A549 (cell line): ENCODE data around the gene CCDC97. TPM values are rescaled to one million over a fixed set of nuclear protein-coding genes. Genes with fewer than 3 reads are reported as not detected.

Experiments used
- ATAC-seq, 2 experiments: fragments of 200-7000 bp in 1 of 2; fragments of >200 bp in 1 of 2; cut with Nextera tagmentation in 1 of 2; cut with Tn5 transposase in 1 of 2; 3 replicates each; pipeline versions ENCODE4 v1.8.0 to v1.9.1; 2018 to 2020; ENCODE audit warnings: mild to moderate bottlenecking in 1 of 2, moderate library complexity in 1 of 2
- CTCF ChIA-PET: fragments of 300-600 bp; sonication (Branson Sonifier 250); formaldehyde crosslinking; extraction: SDS; loops from one replicate; lab custom pipeline; 2021; ENCODE audit warnings: antibody characterized with exemption, inconsistent platforms; lab: Yijun Ruan, JAX
- POLR2A ChIA-PET: fragments of 350-600 bp; formaldehyde crosslinking; extraction: SDS; loops from one replicate; lab custom pipeline; 2021; ENCODE audit warnings: antibody characterized with exemption, inconsistent platforms; lab: Yijun Ruan, JAX
- DNase-seq, 2 experiments: peaks; one replicate each; pipeline versions ENCODE4 v3.0.0 to v3.0.0-alpha.2; 2011 to 2016; ENCODE audit warnings: low read depth in 1 of 2, low spot score in 1 of 2
- FAIRE-seq: peaks from 2 replicates; lab custom pipeline; 2011; peaks lifted over from hg19 to GRCh38; lab: Jason Lieb, UNC
- H3K27ac ChIP-seq, 2 experiments: fragments of >200 bp; sonication (Bioruptor Twin); formaldehyde crosslinking; 3 replicates each; pipeline ENCODE4 v1.5.1; 2016 to 2017
- H3K4me1 ChIP-seq: fragments of >200 bp; sonication (Bioruptor Twin); formaldehyde crosslinking; 3 replicates; pipeline ENCODE4 v1.6.1; 2016
- H3K4me2 ChIP-seq: fragments of >200 bp; sonication (Bioruptor Twin); formaldehyde crosslinking; 3 replicates; pipeline ENCODE4 v1.6.1; 2016
- H3K4me3 ChIP-seq: fragments of >200 bp; sonication (Bioruptor Twin); formaldehyde crosslinking; 3 replicates; pipeline ENCODE4 v1.5.1; 2016
- H3K9me3 ChIP-seq: fragments of >200 bp; sonication (Bioruptor Twin); formaldehyde crosslinking; 3 replicates; pipeline ENCODE4 v1.6.1; 2016
- BHLHE40 ChIP-seq: IDR thresholded peaks from 2 replicates; pipeline ENCODE4 v1.6.1; 2012; ENCODE audit warnings: low read depth, low read length, inconsistent platforms
- CEBPB ChIP-seq, 2 experiments: fragments of >200 bp in 1 of 2; sonication (Bioruptor Twin) in 1 of 2; formaldehyde crosslinking in 1 of 2; IDR thresholded peaks; 2 replicates each; pipeline ENCODE4 v1.6.1; 2012 to 2016
- EHF ChIP-seq: fragments of 250-450 bp; sonication (Bioruptor Pico); IDR thresholded peaks from 2 replicates; pipeline ENCODE4 v1.5.0; 2020; ENCODE audit warnings: mild to moderate bottlenecking
- EP300 ChIP-seq, 2 experiments: fragments of >200 bp; sonication (Bioruptor Twin); formaldehyde crosslinking; IDR thresholded peaks; 2 replicates in 1 of 2; 3 replicates in 1 of 2; pipeline ENCODE4 v1.6.1; 2016 to 2017
- ESRRA ChIP-seq: fragments of 150-350 bp; IDR thresholded peaks from 2 replicates; pipeline ENCODE4 v1.6.1; 2014; ENCODE audit warnings: mild to moderate bottlenecking, low read length, borderline replicate concordance
- FOSL2 ChIP-seq, 2 experiments: fragments of 450-650 bp in 1 of 2; fragments of >200 bp in 1 of 2; sonication (Bioruptor Twin) in 1 of 2; formaldehyde crosslinking; IDR thresholded peaks; 2 replicates each; pipeline versions ENCODE4 v1.5.0 to v1.6.1; 2016 to 2020; ENCODE audit warnings: mild to moderate bottlenecking in 1 of 2, moderate library complexity in 1 of 2
- GATA3 ChIP-seq: IDR thresholded peaks from 2 replicates; pipeline ENCODE4 v1.6.1; 2012; ENCODE audit warnings: borderline replicate concordance
- HOXA7 ChIP-seq: fragments of 250-450 bp; sonication (Bioruptor Pico); IDR thresholded peaks from 2 replicates; pipeline ENCODE4 v1.5.0; 2020; ENCODE audit warnings: mild to moderate bottlenecking, moderate library complexity
- JUN ChIP-seq, 2 experiments: fragments of >200 bp; sonication (Bioruptor Twin); formaldehyde crosslinking; IDR thresholded peaks; 2 replicates in 1 of 2; 3 replicates in 1 of 2; pipeline ENCODE4 v1.6.1; 2016 to 2017
- KDM1A ChIP-seq: fragments of 200-600 bp; sonication (generic); IDR thresholded peaks from 2 replicates; pipeline ENCODE4 v1.6.1; 2016; ENCODE audit warnings: low read depth, mild to moderate bottlenecking
- MAZ ChIP-seq: fragments of 150-350 bp; IDR thresholded peaks from 2 replicates; pipeline ENCODE4 v1.6.1; 2014; ENCODE audit warnings: antibody characterized with exemption, low read depth, low read length, borderline replicate concordance
- MYC ChIP-seq: IDR thresholded peaks from 2 replicates; pipeline ENCODE4 v1.6.1; 2012; ENCODE audit warnings: mild to moderate bottlenecking, inconsistent platforms, low read length, improper control_type of control experiment, borderline replicate concordance
- PHF8 ChIP-seq: fragments of 200-600 bp; sonication (generic); IDR thresholded peaks from 2 replicates; pipeline ENCODE4 v1.6.1; 2016; ENCODE audit warnings: low read depth, mild to moderate bottlenecking, antibody characterized with exemption, moderate library complexity, borderline replicate concordance
- RCOR1 ChIP-seq: fragments of 150-350 bp; IDR thresholded peaks from 2 replicates; pipeline ENCODE4 v1.6.1; 2014; ENCODE audit warnings: antibody characterized with exemption, low read length, low read depth
- RFX5 ChIP-seq: fragments of 450-650 bp; IDR thresholded peaks from 2 replicates; pipeline ENCODE4 v1.7.1; 2014; ENCODE audit warnings: antibody characterized with exemption, mild to moderate bottlenecking, moderate library complexity
- SREBF2 ChIP-seq: fragments of 450-650 bp; IDR thresholded peaks from 2 replicates; pipeline ENCODE4 v1.6.1; 2014; ENCODE audit warnings: mild to moderate bottlenecking, moderate library complexity
- ZSCAN20 ChIP-seq: fragments of 250-450 bp; sonication (Bioruptor Pico); IDR thresholded peaks from 2 replicates; pipeline ENCODE4 v1.8.0; 2022; ENCODE audit warnings: mild to moderate bottlenecking, moderate library complexity
- WGBS: methylation state at CpG from one replicate; pipeline ENCODE4 v1.1.6; 2017; ENCODE audit errors: missing lambda C conversion rate; 5-methylcytosine and 5-hydroxymethylcytosine counted together
- polyA plus RNA-seq, 4 experiments: library from polyadenylated mRNA; depleted of rRNA in 3 of 4; stranded (reverse); fragments of >200 nt; fragmentation: RNase III in 1 of 4; extraction: RNeasy Plus Mini Kit Qiagen cat#74134 plus additional on column Dnase treatment in 1 of 4; gene quantifications; 2 replicates in 3 of 4; 3 replicates in 1 of 4; pipeline ENCODE4 v1.2.3, GENCODE V29; 2011 to 2017
- TF ChIP-seq, protein P1 (sequence below): fragments of 250-450 bp; sonication (Bioruptor Pico); IDR thresholded peaks from 2 replicates; pipeline ENCODE4 v1.5.0; 2020; ENCODE audit warnings: low read depth, mild to moderate bottlenecking, moderate library complexity

Gene CCDC97
- polyA plus RNA-seq, 2 of the 4 experiments (the other 2 are of a cell fraction) = 18.7 to 26.8 TPM

DNA sequence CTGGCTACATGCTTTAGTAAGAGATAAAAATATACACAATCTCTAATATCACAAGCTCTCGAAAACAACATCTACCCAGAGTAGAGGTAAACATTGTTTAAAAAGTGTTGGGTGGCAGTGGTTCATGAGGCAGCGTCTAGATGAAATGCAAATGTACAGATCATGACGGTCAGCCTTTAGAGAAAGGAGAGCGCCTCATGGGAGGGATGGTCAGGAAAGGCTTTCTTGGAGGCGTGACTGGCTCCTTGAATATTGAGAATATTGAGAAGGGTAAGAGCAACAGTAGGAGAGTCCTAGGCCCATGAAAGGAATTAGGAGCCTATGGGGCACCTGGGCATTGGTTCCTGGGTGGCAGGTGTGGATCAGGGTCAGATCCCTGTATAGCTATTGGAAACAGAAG is 35.2 kb upstream of the CCDC97 start:
- DNase-seq (no peak), ATAC-seq (no peak), FAIRE-seq (peak; percentile 68)
- no peaks in the 10 kb centered on the region for H3K9me3 ChIP-seq
- ChIA-PET CTCF (interaction anchor here (0.7 to 29.1 kb wide), 7 partner anchors 10 to 145 kb away, joined by 3 to 598 read pairs (median 11); partner anchors contain the start of genes CCDC97 and HNRNPUL1), POLR2A (interaction anchor here (0.9 to 1.7 kb wide), 2 partner anchors 11 kb away, joined by 3 to 7 read pairs; partner anchors contain the start of gene HNRNPUL1)
- H3K27ac ChIP-seq = no peak overlapping the region
- TF ChIP-seq MAZ (no peak), JUN (IDR thresholded peaks at IDR 0.05) (0 out of 5 replicates have a peak, but pooled peaks of 1 of the 2 experiments have one; percentile 24)
- H3K4me3 ChIP-seq = no peak overlapping the region
- H3K4me2 ChIP-seq = no peak overlapping the region
- no peaks in the 10 kb centered on the region for H3K4me1 ChIP-seq
- 96% methylated on average over 5 of the region's 5 CpGs for WGBS

DNA sequence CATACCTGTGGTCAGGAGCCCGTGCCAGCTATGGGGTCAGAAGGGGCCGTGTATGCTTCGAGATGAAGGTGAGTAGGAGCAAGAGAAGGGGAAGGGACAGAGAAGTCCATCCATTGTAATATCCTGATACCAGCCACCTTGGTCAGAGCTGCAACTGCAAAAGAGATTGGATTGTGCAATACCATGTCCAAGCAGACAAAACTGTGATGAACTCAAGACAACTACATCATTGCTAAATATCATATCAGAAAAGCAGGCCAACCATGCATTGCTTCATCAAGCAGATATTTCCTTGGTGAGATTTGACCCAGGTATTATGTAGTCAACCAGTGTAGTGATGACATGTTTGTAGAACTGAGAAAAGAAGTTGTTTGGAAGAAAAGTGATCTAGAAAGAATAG is 33.7 kb upstream of the CCDC97 start:
- Histone ChIP-seq H3K4me3 (no peak overlapping the region), H3K27ac (no peak overlapping the region), H3K4me1 (no peaks in the 10 kb centered on the region), H3K4me2 (no peak overlapping the region), H3K9me3 (no peaks in the 10 kb centered on the region)
- TF ChIP-seq KDM1A (no peak), ESRRA (no peak), HOXA7 (CRISPR knock-in tag) (0 out of 2 replicates have a peak, but pooled peaks have one; percentile 11), RFX5 (no peak), ZSCAN20 (CRISPR knock-in tag) (no peak), EHF (CRISPR knock-in tag) (no peak), EP300 (IDR thresholded peaks at IDR 0.05) (no peak), CEBPB (IDR thresholded peaks at IDR 0.05) (peak; percentile 84 to 91), RCOR1 (no peak), PHF8 (no peak)
- TF ChIP-seq, protein P1, sequence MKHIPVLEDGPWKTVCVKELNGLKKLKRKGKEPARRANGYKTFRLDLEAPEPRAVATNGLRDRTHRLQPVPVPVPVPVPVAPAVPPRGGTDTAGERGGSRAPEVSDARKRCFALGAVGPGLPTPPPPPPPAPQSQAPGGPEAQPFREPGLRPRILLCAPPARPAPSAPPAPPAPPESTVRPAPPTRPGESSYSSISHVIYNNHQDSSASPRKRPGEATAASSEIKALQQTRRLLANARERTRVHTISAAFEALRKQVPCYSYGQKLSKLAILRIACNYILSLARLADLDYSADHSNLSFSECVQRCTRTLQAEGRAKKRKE (CRISPR knock-in tag) = no peak
- peak; percentile 87 for FAIRE-seq
- WGBS = 87% methylated on average over 3 of the region's 3 CpGs
- ChIA-PET POLR2A (interaction anchor here (1.8 to 2.0 kb wide), 2 partner anchors 9 to 12 kb away, joined by 6 read pairs; partner anchors contain the start of gene HNRNPUL1), CTCF (interaction anchor here (2.5 to 29.1 kb wide), 3 partner anchors 14 to 72 kb away, joined by 10 to 598 read pairs (median 11); partner anchors contain the start of gene CCDC97)
- no peak; a peak in 1 of 6 replicates for ATAC-seq
- DNase-seq = no peak

DNA sequence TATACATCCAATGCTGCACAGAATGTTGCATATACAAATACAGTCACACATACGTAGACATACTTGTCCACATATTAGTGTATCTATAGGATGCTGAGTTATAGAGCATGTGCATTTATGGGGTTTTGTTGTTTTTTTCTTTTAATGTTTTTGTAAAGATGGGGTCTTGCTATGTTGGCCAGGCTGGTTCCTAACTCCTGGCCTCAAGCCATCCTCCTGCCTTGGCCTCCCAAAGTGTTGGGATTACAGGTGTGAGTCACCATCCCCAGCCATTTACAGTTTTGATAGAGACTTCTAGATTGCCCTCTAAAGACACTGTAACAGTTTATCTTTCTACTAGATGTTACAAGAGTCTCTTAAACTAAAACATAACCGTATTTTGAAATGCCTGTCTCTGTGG is 31.5 kb upstream of the CCDC97 start:
- peak; percentile 94 for FAIRE-seq
- POLR2A ChIA-PET = interaction anchor here (0.7 to 1.3 kb wide), 2 partner anchors 15 kb away, joined by 5 to 6 read pairs; no protein-coding TSS in a partner anchor
- TF ChIP-seq BHLHE40 (no peak), JUN (IDR thresholded peaks at IDR 0.05) (0 out of 5 replicates have a peak, but pooled peaks of 1 of the 2 experiments have one; percentile 19), MYC (0 out of 2 replicates have a peak, but pooled peaks have one; percentile 12), GATA3 (no peak), FOSL2 (IDR thresholded peaks at IDR 0.05) (no peak), FOSL2 (CRISPR knock-in tag; IDR thresholded peaks at IDR 0.05) (no peak), SREBF2 (no peak)
- TF ChIP-seq, all 56 proteins: peak for 2
- Histone ChIP-seq H3K27ac (no peak overlapping the region), H3K4me1 (no peaks in the 10 kb centered on the region), H3K9me3 (no peaks in the 10 kb centered on the region), H3K4me3 (no peak overlapping the region), H3K4me2 (no peak overlapping the region)
- CTCF ChIA-PET = interaction anchor here (0.8 to 29.1 kb wide), 6 partner anchors 15 to 151 kb away, joined by 3 to 598 read pairs (median 6); partner anchors contain the start of genes CCDC97 and HNRNPUL1
- DNase-seq (no peak), ATAC-seq (no peak)
- 87% methylated on average over 2 of the region's 2 CpGs for WGBS
